Nephron progenitor cell (in vitro differentiated cells): ENCODE results near the gene ZFYVE27.

Source experiments
- DNase-seq: peaks from one replicate; pipeline ENCODE4 v3.0.0; 2021
- H3K27ac Mint-ChIP-seq: 2 replicates; pipeline ENCODE4 v1.8.0; 2021; ENCODE audit warnings: mild to moderate bottlenecking, moderate library complexity, mixed read lengths
- H3K27me3 Mint-ChIP-seq: 2 replicates; pipeline ENCODE4 v1.8.0; 2021; ENCODE audit warnings: mild to moderate bottlenecking, low read depth, mixed read lengths; ENCODE audit not compliant: poor library complexity
- H3K36me3 Mint-ChIP-seq: 2 replicates; pipeline ENCODE4 v1.8.0; 2021; ENCODE audit warnings: low read depth, mixed read lengths
- H3K4me1 Mint-ChIP-seq: 2 replicates; pipeline ENCODE4 v1.8.0; 2021; ENCODE audit warnings: mixed read lengths
- H3K4me3 Mint-ChIP-seq: 2 replicates; pipeline ENCODE4 v1.8.0; 2021; ENCODE audit warnings: mild to moderate bottlenecking, moderate library complexity, mixed read lengths
- H3K9me3 Mint-ChIP-seq: 2 replicates; pipeline ENCODE4 v1.8.0; 2021; ENCODE audit warnings: mild to moderate bottlenecking, moderate library complexity, mixed read lengths
- CTCF ChIP-seq: fragments of 200-600 bp; sonication (generic); IDR thresholded peaks from 2 replicates; pipeline ENCODE4 v1.5.0; 2021; ENCODE audit warnings: antibody characterized with exemption

The ZFYVE27 gene

GRCh38 chr10:97713826-97714400 is 23.0 kb upstream of the ZFYVE27 start:
- Mint-ChIP-seq H3K4me1 (peaks cover 59% of the 10 kb centered on the region), H3K36me3 (peaks cover 24% of the 10 kb centered on the region), H3K27me3 (peaks cover 15% of the 10 kb centered on the region), H3K4me3 (peak overlapping the region; percentile 97), H3K9me3 (no peaks in the 10 kb centered on the region), H3K27ac (peak overlapping the region; percentile 98)
- DNase-seq, result peak; percentile 67
- TF ChIP-seq CTCF, result no peak

- Mint-ChIP-seq H3K4me3 (peak overlapping the region; percentile 97), H3K9me3 (no peaks in the 10 kb centered on the region), H3K4me1 (peaks cover 61% of the 10 kb centered on the region), H3K27ac (peak overlapping the region; percentile 66), H3K36me3 (peaks cover 29% of the 10 kb centered on the region), H3K27me3 (peaks cover 15% of the 10 kb centered on the region)
- peak; percentile 69 for DNase-seq
- no peak for TF ChIP-seq CTCF
Observed at GRCh38 chr10:97714401-97715258, 22.3 kb upstream of the ZFYVE27 start.

GRCh38 chr10:97715259-97715874 is 21.6 kb upstream of the ZFYVE27 start:
- peak overlapping the region; percentile 97 for H3K4me3 Mint-ChIP-seq
- peaks cover 62% of the 10 kb centered on the region for H3K4me1 Mint-ChIP-seq
- H3K9me3 Mint-ChIP-seq, result no peaks in the 10 kb centered on the region
- TF ChIP-seq CTCF, result no peak
- H3K27me3 Mint-ChIP-seq, result peaks cover 15% of the 10 kb centered on the region
- peaks cover 35% of the 10 kb centered on the region for H3K36me3 Mint-ChIP-seq
- no peak for DNase-seq
- H3K27ac Mint-ChIP-seq, result peak overlapping the region; percentile 66

GRCh38 chr10:97717627-97718026 is 19.3 kb upstream of the ZFYVE27 start:
- no peak for TF ChIP-seq CTCF
- Mint-ChIP-seq H3K4me1 (peaks cover 67% of the 10 kb centered on the region), H3K36me3 (peaks cover 48% of the 10 kb centered on the region), H3K4me3 (no peak overlapping the region), H3K27me3 (peaks cover 9% of the 10 kb centered on the region), H3K27ac (no peak overlapping the region), H3K9me3 (no peaks in the 10 kb centered on the region)
- no peak for DNase-seq

GRCh38 chr10:97718178-97718577 is 18.8 kb upstream of the ZFYVE27 start:
- H3K9me3 Mint-ChIP-seq, result no peaks in the 10 kb centered on the region
- no peak for TF ChIP-seq CTCF
- peaks cover 62% of the 10 kb centered on the region for H3K4me1 Mint-ChIP-seq
- peaks cover 7% of the 10 kb centered on the region for H3K27me3 Mint-ChIP-seq
- H3K36me3 Mint-ChIP-seq, result peaks cover 48% of the 10 kb centered on the region
- peak overlapping the region; percentile 9 for H3K27ac Mint-ChIP-seq
- H3K4me3 Mint-ChIP-seq, result peak overlapping the region; percentile 56
- no peak for DNase-seq
